ENCODE data around the gene PIP4P1. TPM values are rescaled to one million over a fixed set of nuclear protein-coding genes. Genes with fewer than 3 reads are reported as not detected.
"Not testable (repeated sequence)": the region's sequence is repeated elsewhere in the genome, so short reads cannot be mapped to it uniquely, and the experiment has no call there.

The PIP4P1 gene
- total RNA-seq, result 10 to 100 TPM; 25.3 to 27.5 TPM
- long read RNA-seq, donor 1, transcript PIP4P1-201 (7 exons, 1,961 nt), result major isoform, 6 of 13 reads
- long read RNA-seq, donor 1, partial matches to known transcripts, result 2 of 13 reads
- long read RNA-seq, donor 1, other reads (novel, unspliced or antisense), result 1 of 13 reads
- long read RNA-seq, donor 2, transcript PIP4P1-202 (7 exons, 1,696 nt), result minor isoform, 5 of 27 reads
- long read RNA-seq, donor 2, transcript PIP4P1-201 (7 exons, 1,961 nt), result major isoform, 9 of 27 reads
- long read RNA-seq, donor 2, partial matches to known transcripts, result 13 of 27 reads
- long read RNA-seq, donor 2, other reads (novel, unspliced or antisense), result 0 of 27 reads

- intact Hi-C loops (cut with DNase I), result loop anchor here (2.0 to 10.0 kb wide), 2 partner anchors 153 to 227 kb away; partner anchors contain the start of gene ANG (in 1 of the 2)
- peak; percentile 99 for DNase-seq (ENCODE audit: low spot score)
Measured at GRCh38 chr14:20461225-20462141, at the start of gene PIP4P1. Gene PIP4P1, minus strand, starts transcription at chr14:20461434. Its CDS starts 109 bp downstream, at chr14:20461325.

GRCh38 chr14:20508367-20508766 lies 47.1 kb upstream of the PIP4P1 start:
- no peak for DNase-seq (ENCODE audit: low spot score)
- intact Hi-C loops (cut with DNase I), result no loop called here

- DNase-seq (ENCODE audit: low spot score), result not testable (repeated sequence)
- intact Hi-C loops (cut with DNase I), result loop anchor here in 1 of 2 donors (1.0 kb wide), 1 partner anchor 8 kb away; no protein-coding TSS in a partner anchor
Measured at GRCh38 chr14:20507537-20507936, 46.3 kb upstream of the PIP4P1 start.

DNA sequence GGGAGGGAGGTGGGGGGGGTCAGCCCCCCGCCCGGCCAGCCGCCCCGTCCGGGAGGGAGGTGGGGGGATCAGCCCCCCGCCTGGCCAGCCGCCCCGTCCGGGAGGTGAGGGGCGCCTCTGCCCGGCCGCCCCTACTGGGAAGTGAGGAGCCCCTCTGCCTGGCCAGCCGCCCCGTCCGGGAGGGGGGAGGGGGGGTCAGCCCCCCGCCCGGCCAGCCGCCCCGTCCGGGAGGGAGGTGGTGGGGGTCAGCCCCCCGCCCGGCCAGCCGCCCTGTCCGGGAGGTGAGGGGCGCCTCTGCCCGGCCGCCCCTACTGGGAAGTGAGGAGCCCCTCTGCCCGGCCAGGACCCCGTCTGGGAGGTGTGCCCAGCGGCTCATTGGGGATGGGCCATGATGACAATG lies 45.5 kb upstream of the PIP4P1 start:
- intact Hi-C loops (cut with DNase I), result loop anchor here in 1 of 2 donors (1.0 kb wide), 1 partner anchor 9 kb away; no protein-coding TSS in a partner anchor
- DNase-seq (ENCODE audit: low spot score), result not testable (repeated sequence)

- DNase-seq (ENCODE audit: low spot score); intact Hi-C loops (cut with DNase I): not testable (repeated sequence)
Measured at GRCh38 chr14:20506276-20506675, 45.0 kb upstream of the PIP4P1 start.

GRCh38 chr14:20503898-20504297 lies 42.7 kb upstream of the PIP4P1 start:
- no peak for DNase-seq (ENCODE audit: low spot score)
- intact Hi-C loops (cut with DNase I), result no loop called here

GRCh38 chr14:20501346-20501745 lies 40.1 kb upstream of the PIP4P1 start:
- DNase-seq (ENCODE audit: low spot score), result no peak
- intact Hi-C loops (cut with DNase I), result no loop called here

- intact Hi-C loops (cut with DNase I), result no loop called here
Measured at GRCh38 chr14:20499881-20500280, 38.6 kb upstream of the PIP4P1 start.

DNA sequence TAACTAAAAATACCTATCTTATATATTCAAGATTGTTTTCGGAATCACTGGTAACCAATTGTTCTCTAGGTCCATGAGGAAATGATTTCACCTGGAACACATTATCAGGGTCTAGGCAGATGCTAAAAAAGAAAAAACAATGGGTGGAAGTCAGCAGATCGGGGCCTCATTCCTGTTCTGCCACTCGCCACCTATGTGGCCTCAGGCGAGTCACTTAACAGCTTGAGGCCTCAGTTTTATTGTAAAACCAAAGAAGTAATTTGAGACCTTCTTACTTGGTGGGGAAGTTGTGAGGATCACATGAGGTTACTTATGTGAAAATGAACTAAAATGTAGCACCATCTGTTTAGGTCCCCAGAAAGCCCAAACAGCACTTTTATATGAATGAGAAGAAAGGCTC lies 37.9 kb upstream of the PIP4P1 start:
- intact Hi-C loops (cut with DNase I), result no loop called here
- no peak for DNase-seq (ENCODE audit: low spot score)

More at GRCh38 chr14:20499881-20500280, 38.6 kb upstream of the PIP4P1 start:
- no peak for DNase-seq (ENCODE audit: low spot score)

DNA sequence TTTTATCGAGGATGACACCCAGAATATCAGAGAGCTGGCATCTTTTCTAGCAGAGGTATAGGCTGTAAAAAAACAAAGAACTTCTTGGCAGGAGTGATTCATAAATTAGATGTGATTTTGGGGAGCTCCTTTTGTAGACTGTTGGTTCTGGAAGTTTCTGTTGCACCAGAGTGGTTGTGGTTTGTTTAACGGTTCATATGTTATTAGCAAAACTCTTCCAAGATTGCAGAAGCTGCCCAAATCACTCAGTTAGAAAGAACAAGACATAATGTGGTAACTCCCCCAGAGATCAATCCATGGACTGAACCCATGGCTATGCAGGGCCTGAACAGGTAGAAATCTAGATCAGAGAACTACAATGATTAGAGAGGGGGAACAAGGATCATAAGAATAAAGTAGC lies 37.4 kb upstream of the PIP4P1 start:
- no peak for DNase-seq (ENCODE audit: low spot score)
- intact Hi-C loops (cut with DNase I), result no loop called here

DNA sequence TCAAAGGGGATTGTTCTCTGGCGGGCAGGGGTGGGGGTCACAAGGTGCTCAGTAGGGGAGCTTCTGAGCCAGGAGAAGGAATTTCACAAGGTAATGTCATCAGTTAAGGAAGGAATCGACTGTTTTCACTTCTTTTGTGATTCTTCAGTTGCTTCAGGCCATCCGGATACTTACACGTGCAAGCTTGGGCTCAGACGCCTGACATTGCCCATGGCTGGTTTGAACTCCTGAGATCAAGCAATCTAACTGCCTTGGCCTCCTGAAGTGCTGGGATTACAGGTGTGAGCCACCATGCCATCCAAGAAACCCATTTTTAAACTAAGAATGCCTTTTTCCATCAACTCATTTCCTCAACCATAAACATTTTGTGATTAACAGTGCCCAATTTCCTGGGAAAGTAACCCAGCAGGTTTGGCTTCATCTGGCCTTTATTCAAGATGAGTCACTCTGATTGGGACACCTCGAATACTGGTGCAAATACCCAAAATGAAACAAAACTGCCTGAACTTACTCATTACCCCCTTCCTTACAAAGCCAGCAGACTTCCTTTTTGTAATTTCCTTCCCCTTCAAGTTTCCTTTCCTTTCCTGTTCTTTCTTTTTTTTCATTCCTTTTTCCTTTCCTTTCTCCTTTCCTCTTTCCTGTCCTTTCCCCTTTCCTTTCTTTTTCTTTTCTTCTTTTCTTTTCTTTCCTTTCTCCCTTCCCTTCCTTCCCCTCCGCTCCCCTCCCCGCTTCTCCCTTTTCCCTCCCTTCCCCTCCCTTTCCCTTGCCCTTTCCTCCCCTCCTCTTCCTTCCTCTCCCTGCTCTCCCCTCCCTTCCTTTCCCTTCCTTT lies 33.9 kb upstream of the PIP4P1 start:
- intact Hi-C loops (cut with DNase I), result no loop called here
- no peak for DNase-seq (ENCODE audit: low spot score)

- no peak for DNase-seq (ENCODE audit: low spot score)
- intact Hi-C loops (cut with DNase I), result no loop called here
Measured at GRCh38 chr14:20493634-20494033, 32.4 kb upstream of the PIP4P1 start.

- intact Hi-C loops (cut with DNase I), result no loop called here
Measured at GRCh38 chr14:20492486-20492885, 31.3 kb upstream of the PIP4P1 start.

DNA sequence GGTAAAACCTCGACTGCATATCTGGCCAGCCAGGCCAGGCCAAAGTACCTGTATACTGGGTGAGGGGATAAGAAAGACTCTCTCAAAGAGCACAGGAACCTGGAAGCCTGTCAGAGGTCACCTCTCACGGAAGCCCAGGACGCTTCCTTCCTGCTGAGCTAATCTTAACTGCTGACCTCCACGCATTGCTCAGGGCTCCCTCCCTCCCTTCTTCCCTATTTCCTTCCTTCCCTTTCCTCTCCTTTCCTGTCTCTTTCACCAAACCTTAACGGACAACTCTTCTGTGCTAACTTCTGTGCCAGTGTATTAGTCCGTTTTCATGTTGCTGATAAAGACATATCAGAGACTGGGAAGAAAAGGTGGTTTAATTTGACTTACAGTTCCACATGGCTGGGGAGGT lies 29.3 kb upstream of the PIP4P1 start:
- intact Hi-C loops (cut with DNase I), result no loop called here

More at GRCh38 chr14:20492486-20492885, 31.3 kb upstream of the PIP4P1 start:
- no peak for DNase-seq (ENCODE audit: low spot score)

GRCh38 chr14:20489093-20489994 lies 28.1 kb upstream of the PIP4P1 start:
- DNase-seq (ENCODE audit: low spot score), result no peak
- intact Hi-C loops (cut with DNase I), result no loop called here

More for the DNA sequence above, 29.3 kb upstream of the PIP4P1 start:
- no peak for DNase-seq (ENCODE audit: low spot score)

- intact Hi-C loops (cut with DNase I), result no loop called here
Measured at GRCh38 chr14:20487396-20487725, 26.1 kb upstream of the PIP4P1 start.

DNA sequence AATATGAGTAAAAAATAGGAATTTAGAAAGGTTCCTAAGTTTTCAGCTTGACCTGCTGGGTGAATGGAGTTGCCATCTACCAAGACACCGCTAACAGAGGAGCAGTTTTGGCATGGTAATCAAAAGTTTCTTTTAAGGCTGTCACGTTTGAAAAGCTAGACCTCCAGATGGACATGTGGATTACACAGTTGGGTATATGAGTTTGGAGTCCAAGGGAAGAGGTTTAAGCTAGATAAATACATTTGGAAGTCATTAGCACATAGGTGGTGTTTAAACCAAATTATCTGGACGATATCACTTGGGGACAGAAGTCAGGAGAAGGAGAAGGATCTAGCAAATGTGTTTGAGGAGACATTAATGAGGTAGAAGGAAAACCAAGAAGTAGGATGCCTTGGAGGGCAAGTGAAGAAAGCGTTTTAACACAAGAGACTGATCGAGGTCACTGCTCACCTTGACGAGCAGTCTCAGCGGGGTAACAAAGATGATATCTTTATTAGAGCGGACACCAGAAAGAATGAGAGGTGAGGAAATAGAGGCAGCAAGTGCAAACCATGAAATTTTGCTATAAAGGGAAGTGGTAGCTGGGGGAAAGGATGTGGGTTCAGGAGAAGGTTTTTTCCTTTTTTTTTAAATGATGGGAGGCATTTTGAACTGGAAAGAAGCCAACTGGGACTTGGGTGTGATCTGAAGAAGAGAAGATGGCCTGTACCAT lies 25.6 kb upstream of the PIP4P1 start:
- DNase-seq (ENCODE audit: low spot score), result no peak
- intact Hi-C loops (cut with DNase I), result no loop called here

More at GRCh38 chr14:20487396-20487725, 26.1 kb upstream of the PIP4P1 start:
- no peak for DNase-seq (ENCODE audit: low spot score)

GRCh38 chr14:20485900-20486299 lies 24.7 kb upstream of the PIP4P1 start:
- intact Hi-C loops (cut with DNase I), result no loop called here
- no peak for DNase-seq (ENCODE audit: low spot score)

All from posterior vena cava (tissue), 2 donors.